OCI-LY7 (cell line): ENCODE results near the gene AOPEP.

Experiments
- EZH2phosphoT487 ChIP-seq: fragments of 200-600 bp; sonication (generic); IDR thresholded peaks from 2 replicates; pipeline ENCODE4 v1.6.1; 2018; ENCODE audit warnings: low read depth, borderline replicate concordance, mild to moderate bottlenecking, mixed run types, antibody characterized with exemption, low read length, moderate library complexity, mixed read lengths
- TF ChIP-seq, protein P1 (sequence below): fragments of 200-600 bp; sonication (generic); conservative IDR thresholded peaks from 2 replicates; pipeline ENCODE4 v1.5.1; 2014; ENCODE audit warnings: mild to moderate bottlenecking, antibody characterized with exemption, low read length, moderate library complexity, mixed read lengths

DNA sequence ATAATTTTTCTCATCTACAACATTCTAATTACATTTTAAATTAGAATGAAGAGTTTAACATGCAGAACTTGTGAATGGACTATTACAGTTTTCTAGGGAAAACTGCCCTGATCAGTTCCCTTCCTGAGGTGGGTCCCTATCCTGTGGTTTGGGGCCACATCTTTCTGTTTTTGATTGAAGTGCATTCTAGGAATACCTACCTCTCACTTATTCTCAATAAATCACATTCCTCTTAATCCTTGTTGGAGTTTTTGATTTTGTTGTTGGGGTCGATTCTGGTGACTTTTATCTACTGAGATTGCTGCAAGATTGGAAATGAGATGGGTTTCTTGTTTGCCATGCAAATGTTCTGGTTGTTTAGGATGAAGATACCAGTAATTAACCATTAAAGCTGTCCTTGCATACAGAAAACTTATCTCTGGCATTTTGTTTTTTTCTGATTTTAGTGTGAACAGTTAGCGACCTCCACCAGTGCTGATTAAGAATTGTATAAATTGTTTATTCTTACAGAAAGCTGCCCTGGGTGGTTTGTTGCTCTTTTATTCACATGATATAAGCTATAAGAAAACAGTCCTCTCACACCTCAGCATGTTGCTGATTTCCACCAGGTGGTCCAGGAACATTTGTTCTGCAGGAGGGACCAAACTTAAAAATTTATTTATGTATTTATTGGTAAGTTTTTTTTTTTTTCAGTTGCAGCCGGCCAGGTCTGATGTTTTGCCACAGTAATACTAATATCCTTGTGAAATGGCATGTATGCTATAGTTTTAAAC is 321.1 kb downstream of the AOPEP start:
- TF ChIP-seq, protein P1, sequence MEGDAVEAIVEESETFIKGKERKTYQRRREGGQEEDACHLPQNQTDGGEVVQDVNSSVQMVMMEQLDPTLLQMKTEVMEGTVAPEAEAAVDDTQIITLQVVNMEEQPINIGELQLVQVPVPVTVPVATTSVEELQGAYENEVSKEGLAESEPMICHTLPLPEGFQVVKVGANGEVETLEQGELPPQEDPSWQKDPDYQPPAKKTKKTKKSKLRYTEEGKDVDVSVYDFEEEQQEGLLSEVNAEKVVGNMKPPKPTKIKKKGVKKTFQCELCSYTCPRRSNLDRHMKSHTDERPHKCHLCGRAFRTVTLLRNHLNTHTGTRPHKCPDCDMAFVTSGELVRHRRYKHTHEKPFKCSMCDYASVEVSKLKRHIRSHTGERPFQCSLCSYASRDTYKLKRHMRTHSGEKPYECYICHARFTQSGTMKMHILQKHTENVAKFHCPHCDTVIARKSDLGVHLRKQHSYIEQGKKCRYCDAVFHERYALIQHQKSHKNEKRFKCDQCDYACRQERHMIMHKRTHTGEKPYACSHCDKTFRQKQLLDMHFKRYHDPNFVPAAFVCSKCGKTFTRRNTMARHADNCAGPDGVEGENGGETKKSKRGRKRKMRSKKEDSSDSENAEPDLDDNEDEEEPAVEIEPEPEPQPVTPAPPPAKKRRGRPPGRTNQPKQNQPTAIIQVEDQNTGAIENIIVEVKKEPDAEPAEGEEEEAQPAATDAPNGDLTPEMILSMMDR: no peak
- no peak for TF ChIP-seq EZH2phosphoT487
